ENCODE results near the gene WIPF3. TPM values are rescaled to one million over a fixed set of nuclear protein-coding genes. Genes with fewer than 3 reads are reported as not detected.

Gene WIPF3
- total RNA-seq, 1 donor from 2014 or later = 1.5 TPM

GRCh38 chr7:29798422-29798821 lies 7.9 kb upstream of the WIPF3 start:
- peaks cover 2% of the 10 kb centered on the region for H3K27me3 Mint-ChIP-seq (ENCODE audit: unreplicated experiment)

DNA sequence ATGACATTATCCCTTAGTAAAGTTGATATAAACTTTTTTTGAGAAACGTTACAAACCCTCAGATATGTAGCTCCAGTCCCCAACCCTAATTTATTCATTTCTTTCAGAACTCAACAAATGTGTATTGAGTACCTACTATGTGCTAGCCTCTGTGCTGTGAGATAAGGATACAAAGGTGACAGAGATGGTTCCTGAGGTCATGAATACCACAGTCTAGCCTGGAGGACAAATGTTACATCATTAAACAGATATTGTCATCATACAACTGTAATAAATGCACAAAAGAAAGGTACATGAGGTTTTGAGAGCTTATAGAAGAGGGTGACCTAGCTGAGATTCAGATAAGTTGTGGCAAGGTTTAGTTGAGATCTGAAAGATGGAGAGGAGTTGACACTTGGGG lies 4.4 kb upstream of the WIPF3 start:
- no peak for DNase-seq (ENCODE audit: low spot score)

More at GRCh38 chr7:29798422-29798821, 7.9 kb upstream of the WIPF3 start:
- Mint-ChIP-seq H3K4me1 (ENCODE audit: unreplicated experiment) (peaks cover 5% of the 10 kb centered on the region), H3K36me3 (ENCODE audit: low read depth, unreplicated experiment) (no peaks in the 10 kb centered on the region), H3K4me3 (ENCODE audit: unreplicated experiment) (no peak overlapping the region), H3K27ac (ENCODE audit: unreplicated experiment) (no peak overlapping the region), H3K9me3 (ENCODE audit: unreplicated experiment) (no peaks in the 10 kb centered on the region)
- TF ChIP-seq CTCF (IDR thresholded peaks at IDR 0.05; ENCODE audit: unreplicated experiment) = no peak
- no peak for DNase-seq (ENCODE audit: low spot score)

GRCh38 chr7:29805031-29805430 lies 1.3 kb upstream of the WIPF3 start:
- Mint-ChIP-seq H3K4me1 (ENCODE audit: unreplicated experiment) (peaks cover 10% of the 10 kb centered on the region), H3K36me3 (ENCODE audit: low read depth, unreplicated experiment) (peaks cover 5% of the 10 kb centered on the region), H3K9me3 (ENCODE audit: unreplicated experiment) (no peaks in the 10 kb centered on the region), H3K27me3 (ENCODE audit: unreplicated experiment) (peaks cover 8% of the 10 kb centered on the region), H3K4me3 (ENCODE audit: unreplicated experiment) (peak overlapping the region; percentile 80), H3K27ac (ENCODE audit: unreplicated experiment) (no peak overlapping the region)
- TF ChIP-seq CTCF (IDR thresholded peaks at IDR 0.05; ENCODE audit: unreplicated experiment) = no peak
- no peak for DNase-seq (ENCODE audit: low spot score)

More for the DNA sequence above, 4.4 kb upstream of the WIPF3 start:
- Mint-ChIP-seq H3K4me1 (ENCODE audit: unreplicated experiment) (peaks cover 5% of the 10 kb centered on the region), H3K36me3 (ENCODE audit: low read depth, unreplicated experiment) (peaks cover 5% of the 10 kb centered on the region), H3K27ac (ENCODE audit: unreplicated experiment) (no peak overlapping the region), H3K4me3 (ENCODE audit: unreplicated experiment) (no peak overlapping the region), H3K9me3 (ENCODE audit: unreplicated experiment) (no peaks in the 10 kb centered on the region), H3K27me3 (ENCODE audit: unreplicated experiment) (peaks cover 8% of the 10 kb centered on the region)
- no peak for TF ChIP-seq CTCF (IDR thresholded peaks at IDR 0.05; ENCODE audit: unreplicated experiment)

- Mint-ChIP-seq H3K27me3 (ENCODE audit: unreplicated experiment) (peaks cover 8% of the 10 kb centered on the region), H3K36me3 (ENCODE audit: low read depth, unreplicated experiment) (peaks cover 5% of the 10 kb centered on the region), H3K27ac (ENCODE audit: unreplicated experiment) (no peak overlapping the region), H3K9me3 (ENCODE audit: unreplicated experiment) (no peaks in the 10 kb centered on the region), H3K4me1 (ENCODE audit: unreplicated experiment) (peaks cover 10% of the 10 kb centered on the region), H3K4me3 (ENCODE audit: unreplicated experiment) (peak overlapping the region; percentile 80)
- no peak for DNase-seq (ENCODE audit: low spot score)
- TF ChIP-seq CTCF (IDR thresholded peaks at IDR 0.05; ENCODE audit: unreplicated experiment) = no peak
Measured at GRCh38 chr7:29805886-29806207, 461 bp upstream of the WIPF3 start.

DNA sequence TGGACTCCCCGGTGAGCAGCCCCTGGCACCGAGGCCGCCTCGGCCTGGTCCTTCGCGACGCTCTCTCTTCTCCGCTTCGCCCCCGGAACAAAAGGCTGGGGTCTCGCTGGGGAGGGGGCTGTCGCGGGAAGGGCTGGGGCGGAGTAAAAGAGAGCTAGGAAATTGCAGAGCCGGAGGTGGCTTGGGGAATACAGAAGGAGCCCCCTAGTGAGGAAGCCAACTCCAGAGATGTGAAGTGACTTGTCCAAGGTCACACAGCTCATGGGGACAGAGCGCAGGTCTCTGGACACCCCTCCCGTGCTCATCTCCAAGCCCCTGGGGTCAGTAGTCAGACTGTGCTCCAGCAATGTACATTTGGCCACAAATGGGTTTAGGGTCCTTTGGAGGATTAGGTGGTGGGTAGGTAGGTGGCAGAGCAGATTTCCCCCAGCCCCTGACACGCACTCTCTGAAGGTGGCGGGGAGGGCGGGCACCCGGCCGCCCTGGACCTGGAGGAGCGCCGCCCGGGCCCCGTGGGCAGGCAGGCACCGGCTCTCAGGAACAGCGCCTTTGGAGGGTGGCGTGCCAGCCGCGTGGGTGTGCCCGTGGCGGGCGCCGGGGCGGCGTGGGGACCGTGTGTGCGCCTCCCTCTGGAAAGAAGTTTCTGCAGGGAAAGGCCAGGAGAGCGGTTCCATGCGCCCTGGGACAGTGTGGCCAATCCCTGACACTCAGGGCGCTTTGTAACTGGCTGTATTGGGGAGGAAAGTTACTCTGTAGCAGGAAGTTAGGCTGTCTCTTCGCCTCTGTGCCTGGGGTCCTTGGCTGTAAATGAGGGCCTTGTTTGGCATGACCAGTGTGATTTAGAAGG lies 910 bp downstream of the WIPF3 start:
- H3K9me3 Mint-ChIP-seq (ENCODE audit: unreplicated experiment) = no peaks in the 10 kb centered on the region
- no peak overlapping the region for H3K27ac Mint-ChIP-seq (ENCODE audit: unreplicated experiment)
- H3K4me1 Mint-ChIP-seq (ENCODE audit: unreplicated experiment) = peaks cover 10% of the 10 kb centered on the region
- peak overlapping the region; percentile 88 for H3K4me3 Mint-ChIP-seq (ENCODE audit: unreplicated experiment)
- H3K36me3 Mint-ChIP-seq (ENCODE audit: low read depth, unreplicated experiment) = peaks cover 5% of the 10 kb centered on the region
- H3K27me3 Mint-ChIP-seq (ENCODE audit: unreplicated experiment) = peaks cover 6% of the 10 kb centered on the region
- peak; percentile 41 for DNase-seq (ENCODE audit: low spot score)
- no peak for TF ChIP-seq CTCF (IDR thresholded peaks at IDR 0.05; ENCODE audit: unreplicated experiment)
